Activated CD4-positive, alpha-beta T cell treated with anti-CD3 and anti-CD28 coated beads, Interleukin-2, amount 50 U/mL, for 24 hours (primary cell): ENCODE results near the gene ZCWPW1.
"Not testable (repeated sequence)": the region's sequence is repeated elsewhere in the genome, so short reads cannot be mapped to it uniquely, and the experiment has no call there.

Experiments used
- DNase-seq, 2 donors: peaks; one replicate each; pipeline ENCODE4 v3.0.0-alpha.2; 2020; ENCODE audit warnings: low read depth in 1 of 2, low spot score in 1 of 2

Gene ZCWPW1

GRCh38 chr7:100456562-100456961 lies 28.1 kb upstream of the ZCWPW1 start:
- DNase-seq: no peak

GRCh38 chr7:100455206-100455605 lies 26.7 kb upstream of the ZCWPW1 start:
- no peak for DNase-seq

GRCh38 chr7:100453854-100454253 lies 25.4 kb upstream of the ZCWPW1 start:
- not testable (repeated sequence) for DNase-seq

GRCh38 chr7:100452513-100452912 lies 24.0 kb upstream of the ZCWPW1 start:
- no peak for DNase-seq

- no peak for DNase-seq
These were observed 20.8 kb upstream of the ZCWPW1 start for GRCh38 chr7:100449190-100449795.

GRCh38 chr7:100447363-100447762 lies 18.9 kb upstream of the ZCWPW1 start:
- DNase-seq: not testable (repeated sequence)

GRCh38 chr7:100446040-100446439 lies 17.5 kb upstream of the ZCWPW1 start:
- DNase-seq: no peak

GRCh38 chr7:100444311-100445278 lies 16.1 kb upstream of the ZCWPW1 start:
- DNase-seq: no peak

GRCh38 chr7:100443096-100443840 lies 14.8 kb upstream of the ZCWPW1 start:
- DNase-seq: no peak

GRCh38 chr7:100441641-100442535 lies 13.4 kb upstream of the ZCWPW1 start:
- no peak for DNase-seq

- not testable (repeated sequence) for DNase-seq
These were observed 10.7 kb upstream of the ZCWPW1 start for GRCh38 chr7:100439244-100439643.

- DNase-seq: not testable (repeated sequence)
These were observed 10.2 kb upstream of the ZCWPW1 start for GRCh38 chr7:100438731-100439130.

GRCh38 chr7:100438172-100438571 lies 9.7 kb upstream of the ZCWPW1 start:
- DNase-seq: no peak

GRCh38 chr7:100437150-100438100 lies 8.9 kb upstream of the ZCWPW1 start:
- no peak for DNase-seq

- DNase-seq: no peak
These were observed 7.2 kb upstream of the ZCWPW1 start for GRCh38 chr7:100435401-100436304.

- no peak for DNase-seq
These were observed 6.0 kb upstream of the ZCWPW1 start for GRCh38 chr7:100434297-100435144.

- no peak for DNase-seq
These were observed 5.2 kb upstream of the ZCWPW1 start for GRCh38 chr7:100433592-100434296.
